Measurements from ENCODE around the gene FN1.
A peak's percentile ranks its signal among the peaks of the same experiment; 100 is the strongest.

Gene FN1
- 869 to 9,290 (median 3,649) reads per million in 17 experiments for total RNA-seq

- DNase-seq, result peak; percentile 72 to 88 (median 81)
Observed at GRCh38 chr2:215435870-215436704, at the start of gene FN1. Gene FN1 (minus strand): TSS chr2:215436068. CDS start chr2:215435802, 266 bp downstream.

DNA sequence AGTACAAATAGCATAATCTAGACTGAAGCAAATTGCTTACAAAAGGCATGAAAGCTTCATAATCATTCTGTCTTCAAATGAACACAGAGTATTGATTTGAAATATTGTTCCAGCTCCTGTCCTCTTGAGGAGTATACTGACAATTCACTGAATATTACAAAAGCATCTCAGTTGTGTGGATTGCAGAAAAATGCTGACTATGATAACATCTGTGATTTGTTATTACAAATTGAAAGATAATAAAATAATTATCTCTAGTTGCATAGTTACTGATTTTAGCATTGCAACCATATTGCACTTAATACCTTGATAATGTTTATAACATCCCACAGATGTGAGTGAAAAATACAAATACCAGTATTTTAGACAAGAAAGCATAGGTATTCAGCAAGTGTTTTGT lies 49.2 kb upstream of the FN1 start:
- DNase-seq, result no peak

DNA sequence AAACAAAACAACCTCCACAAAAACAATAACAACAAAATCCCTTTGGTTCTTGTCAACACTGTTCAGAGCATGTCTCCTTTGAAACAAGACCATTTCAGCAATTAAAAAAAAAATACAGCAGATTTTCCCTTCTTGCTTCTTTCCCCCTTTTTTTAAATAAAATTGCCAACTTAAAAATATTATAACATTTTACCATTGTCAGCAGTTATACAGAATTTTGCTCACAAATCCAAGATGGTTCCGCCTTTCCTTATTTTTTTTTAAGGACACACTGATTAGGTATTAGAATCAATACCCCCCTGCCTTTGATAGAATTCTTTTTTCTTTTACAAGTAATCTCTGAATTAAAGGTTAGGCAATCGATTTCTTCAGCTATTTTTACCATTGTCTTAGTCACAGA lies 48.7 kb upstream of the FN1 start:
- DNase-seq, result no peak

DNA sequence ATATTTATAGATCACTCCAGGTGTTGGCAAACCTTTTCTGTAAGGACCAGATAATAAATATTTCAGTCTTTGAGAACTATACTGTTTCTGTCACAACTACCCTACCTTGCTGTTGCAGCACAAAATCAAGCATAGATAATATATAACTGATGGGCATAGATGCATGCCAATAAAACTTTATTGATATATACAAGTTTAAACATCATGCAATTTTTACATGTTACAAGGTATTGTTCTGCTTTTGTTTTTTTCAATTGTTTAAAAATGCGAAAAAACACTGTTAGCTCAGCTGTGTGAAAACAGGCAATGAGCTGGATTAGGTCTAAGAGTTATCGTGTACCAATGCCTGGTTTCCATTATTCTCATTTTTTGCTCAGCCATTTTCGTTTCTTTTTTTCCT lies 47.6 kb upstream of the FN1 start:
- no peak for DNase-seq

DNA sequence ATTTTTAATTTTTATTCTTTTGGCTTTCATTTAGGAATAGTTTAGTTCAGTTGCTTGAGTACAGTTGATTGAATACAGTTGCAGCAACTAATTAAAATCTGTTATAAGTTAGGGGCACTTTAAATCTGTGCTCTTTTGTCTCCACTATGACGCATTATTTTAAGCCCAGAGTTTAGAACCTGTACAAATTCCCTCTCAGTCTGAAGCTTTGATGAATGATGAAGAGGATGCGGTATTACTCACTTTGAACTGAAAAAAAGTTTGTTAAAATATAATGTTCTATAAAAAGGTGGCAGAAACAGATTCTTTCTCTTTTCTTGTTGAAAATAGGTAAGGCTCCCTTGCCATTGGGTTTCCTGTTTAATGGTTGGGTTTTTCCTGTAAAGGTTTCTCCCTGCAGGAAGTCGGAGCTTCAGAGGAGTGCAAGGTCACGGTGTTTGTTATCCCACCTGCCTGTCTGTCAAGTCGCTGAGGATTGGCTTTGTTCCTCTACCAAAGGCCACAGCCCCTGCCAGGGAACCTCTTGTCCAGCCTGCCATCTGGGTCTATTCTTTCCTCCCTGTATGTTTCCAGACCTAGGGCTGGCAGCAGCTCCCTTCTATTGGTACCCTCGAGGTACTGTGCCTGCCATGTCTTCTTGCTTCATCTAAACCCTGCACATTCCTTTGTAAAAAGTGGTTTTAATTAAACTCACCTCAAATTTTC lies 43.8 kb upstream of the FN1 start:
- no peak for DNase-seq

DNA sequence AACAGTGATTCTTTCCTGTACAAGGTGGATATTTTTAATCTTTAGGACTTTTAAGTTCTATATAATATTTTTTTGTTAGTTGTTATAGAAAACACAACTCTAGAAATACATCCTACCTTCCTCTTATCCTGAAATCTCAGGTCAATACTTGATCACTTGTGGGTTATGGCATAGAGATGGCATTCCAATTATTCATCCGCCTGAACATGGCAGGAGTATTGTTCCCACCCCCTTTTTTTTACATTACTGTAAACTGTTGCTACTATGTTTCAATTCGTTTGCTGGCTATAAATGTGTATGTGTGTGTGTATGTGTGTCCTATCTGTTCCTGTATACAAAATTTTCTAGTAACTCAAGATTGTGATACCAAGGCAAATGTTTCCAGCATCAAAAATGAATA lies 43.3 kb upstream of the FN1 start:
- DNase-seq, result no peak

DNA sequence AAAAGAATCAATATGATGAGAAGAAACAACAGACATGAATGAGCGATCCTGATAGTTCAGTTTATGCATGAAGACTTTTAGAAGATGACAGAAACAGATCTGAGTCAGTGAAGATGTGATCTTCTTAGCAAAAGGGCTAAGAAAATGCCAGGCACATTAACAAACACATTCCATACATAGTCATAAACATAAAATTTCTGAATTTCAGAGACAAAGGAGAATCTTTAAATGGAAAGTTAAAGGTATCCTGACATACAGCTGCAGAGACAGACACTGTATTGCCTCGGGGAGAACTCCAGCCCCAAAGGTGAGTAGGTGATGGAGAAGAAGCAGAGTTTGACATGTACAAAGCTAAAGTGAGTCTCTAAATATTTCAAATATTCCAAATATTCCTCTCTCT lies 40.6 kb upstream of the FN1 start:
- no peak for DNase-seq

GRCh38 chr2:215466097-215466909 lies 30.4 kb upstream of the FN1 start:
- DNase-seq, result no peak

- no peak for DNase-seq
Observed at GRCh38 chr2:215465256-215465655, 29.4 kb upstream of the FN1 start.

- no peak for DNase-seq
Observed at GRCh38 chr2:215461836-215462532, 26.1 kb upstream of the FN1 start.

- no peak for DNase-seq
Observed at GRCh38 chr2:215460682-215461382, 25.0 kb upstream of the FN1 start.

- no peak for DNase-seq
Observed at GRCh38 chr2:215455958-215456357, 20.1 kb upstream of the FN1 start.

- peak; percentile 29 to 65 (median 54) for DNase-seq
Observed at GRCh38 chr2:215454519-215455246, 18.8 kb upstream of the FN1 start.

GRCh38 chr2:215452725-215453124 lies 16.9 kb upstream of the FN1 start:
- DNase-seq, result no peak

DNA sequence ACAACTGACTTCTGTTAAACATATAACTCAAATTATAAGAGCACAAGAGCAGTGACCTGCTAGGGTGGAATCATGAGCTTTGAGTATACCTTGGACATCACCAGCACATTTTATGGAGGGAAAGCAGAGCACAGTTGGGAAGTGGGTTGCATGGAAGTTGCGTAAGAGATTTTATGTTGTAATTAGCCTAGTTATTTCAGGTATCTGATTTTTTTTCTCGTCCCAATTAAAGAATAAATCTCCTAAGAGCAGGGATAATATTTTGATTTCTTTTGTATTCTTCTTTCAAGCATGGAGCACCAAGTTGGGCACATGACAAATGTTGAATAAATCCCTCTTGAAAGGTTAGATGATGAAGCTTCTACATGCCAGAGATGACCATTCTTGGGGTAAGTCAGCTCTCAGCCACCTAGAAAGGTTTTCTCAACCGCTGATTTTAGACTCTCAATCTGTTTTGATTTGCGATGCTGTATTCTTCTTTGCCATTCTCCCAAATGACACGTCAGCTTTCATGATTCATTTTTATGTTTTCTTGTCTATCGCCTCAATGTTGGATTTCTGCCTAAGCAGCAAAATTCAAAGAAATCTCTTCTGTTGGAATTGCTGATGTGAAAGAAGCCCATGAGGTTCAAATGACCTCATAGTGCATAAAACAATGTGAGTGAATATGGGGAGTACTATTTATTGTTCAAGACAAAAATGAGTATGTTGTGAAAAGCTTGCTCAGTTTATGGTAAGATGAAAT lies 15.3 kb upstream of the FN1 start:
- peak in 1 of 4 experiments; percentile 22 for DNase-seq

DNA sequence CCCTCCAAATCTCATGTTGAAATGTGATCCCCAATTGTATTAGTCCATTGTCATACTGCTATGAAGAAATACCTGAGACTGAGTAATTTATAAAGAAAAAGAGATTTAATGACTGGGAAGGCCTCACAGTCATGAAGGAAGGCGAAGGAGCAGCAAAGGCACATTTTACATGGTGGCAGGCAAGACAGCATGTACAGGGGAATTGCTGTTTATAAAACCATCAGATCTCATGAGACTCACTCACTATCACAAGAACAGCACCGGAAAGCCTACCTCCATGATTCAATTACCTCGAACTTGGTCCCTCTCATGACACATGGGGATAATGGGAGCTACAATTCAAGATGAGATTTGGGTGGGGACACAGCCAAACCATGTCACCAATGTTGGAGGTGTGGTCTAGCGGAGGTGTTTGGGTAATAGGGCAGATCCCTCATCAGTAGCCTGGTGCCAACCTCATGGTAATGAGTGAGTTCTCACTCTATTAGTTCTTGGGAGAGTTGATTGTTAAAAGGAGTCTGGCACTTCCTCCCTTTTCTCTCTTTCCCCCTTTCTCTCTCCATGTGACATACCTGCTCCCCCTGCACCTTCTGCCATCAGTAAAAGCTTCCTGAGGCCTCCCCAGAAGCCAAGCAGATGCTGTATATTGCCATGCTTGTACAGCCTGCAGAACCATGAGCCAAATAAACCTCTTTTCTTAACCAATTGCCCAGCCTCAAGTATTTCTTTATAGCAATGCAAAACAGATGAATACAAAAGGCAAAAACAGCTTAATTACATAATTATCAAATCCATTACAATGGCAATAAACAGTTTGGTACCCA lies 14.5 kb upstream of the FN1 start:
- DNase-seq, result no peak

DNA sequence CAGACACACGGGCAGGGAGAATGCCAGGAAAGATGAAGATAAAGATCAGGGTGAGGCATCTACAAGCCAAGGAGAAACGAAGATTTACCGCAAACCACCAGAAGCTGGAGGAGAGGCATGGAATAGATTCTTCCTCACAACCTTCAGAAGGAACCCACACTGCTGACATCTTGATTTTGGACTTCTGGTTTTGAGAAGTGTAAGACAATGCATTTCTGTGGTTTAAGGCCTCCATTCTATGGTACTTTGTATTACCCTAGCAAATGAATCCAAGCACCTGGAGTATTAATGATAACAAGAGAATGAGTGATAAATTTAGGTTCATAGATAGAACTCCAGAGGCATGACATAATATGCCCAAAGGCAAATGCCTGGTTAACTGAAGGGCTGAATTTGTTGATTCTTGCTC lies 11.8 kb upstream of the FN1 start:
- DNase-seq, result peak; percentile 12 to 41 (median 27)

DNA sequence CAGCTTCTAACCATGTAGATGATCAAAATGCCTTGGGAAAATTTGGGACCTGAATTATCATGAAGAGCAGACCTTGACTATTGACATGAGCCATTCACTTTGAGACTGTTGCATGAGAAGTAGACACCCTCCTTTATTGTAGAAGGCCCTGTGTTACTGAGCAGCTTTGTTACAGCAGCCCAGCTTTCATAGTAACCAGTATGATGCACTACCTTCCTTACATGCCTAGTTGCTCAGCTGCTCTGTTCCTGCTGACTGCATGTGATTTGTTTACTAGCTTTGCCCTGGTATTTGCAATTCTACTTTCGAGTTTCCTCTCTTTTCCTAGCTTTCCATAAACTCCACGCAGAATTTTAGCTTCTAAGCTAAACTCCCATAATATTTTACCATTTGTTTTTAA lies 11.2 kb upstream of the FN1 start:
- DNase-seq, result no peak

DNA sequence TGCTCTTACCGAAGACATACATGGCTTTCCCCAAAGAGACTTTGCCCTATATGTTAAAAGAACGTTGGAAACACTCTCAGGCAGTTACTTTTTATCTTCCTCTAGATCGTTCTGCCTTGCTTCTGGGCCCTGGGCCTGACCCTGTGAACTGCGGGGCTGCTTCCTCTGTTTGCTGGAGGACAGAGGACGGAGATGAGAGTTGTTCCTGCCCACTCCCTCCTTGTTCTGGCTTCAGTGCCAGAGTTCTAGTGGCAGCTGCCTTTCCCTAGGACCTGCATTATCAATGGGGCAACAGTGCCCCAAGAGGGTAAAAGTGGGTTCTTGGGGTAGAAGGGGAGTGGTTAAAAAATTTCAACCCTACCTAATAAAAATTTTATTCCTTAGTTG lies 6.5 kb upstream of the FN1 start:
- DNase-seq, result peak in 3 of 4 experiments; percentile 27 to 47 (median 42)
